Stomach (tissue), 19 donors: Measurements from ENCODE around the gene YBEY. TPM values are rescaled to one million over a fixed set of nuclear protein-coding genes. Genes with fewer than 3 reads are reported as not detected.
"Not testable (repeated sequence)": the region's sequence is repeated elsewhere in the genome, so short reads cannot be mapped to it uniquely, and the experiment has no call there.

ENCODE experiments used
- DNase-seq, 2 donors: peaks; one replicate each; pipeline versions ENCODE4 v3.0.0 to v3.0.0-alpha.2; 2013 to 2019
- H3K27ac ChIP-seq, 5 donors: fragments of 200-600 bp in 4 of 5; sonication (generic) in 4 of 5; one replicate each; pipeline ENCODE4 v1.5.1; 2013 to 2019; ENCODE audit warnings: mild to moderate bottlenecking in 1 of 5, moderate library complexity in 1 of 5
- H3K27me3 ChIP-seq, 3 donors: fragments of 200-600 bp; sonication (generic); one replicate each; pipeline ENCODE4 v1.5.1; 2017 to 2019; ENCODE audit warnings: mixed run types in 1 of 3
- H3K36me3 ChIP-seq, 4 donors: fragments of 200-600 bp; sonication (generic); 1 replicate in 3 of 4; 2 replicates in 1 of 4; pipeline ENCODE4 v1.5.1; 2016 to 2019
- H3K4me1 ChIP-seq, 4 donors: fragments of 200-600 bp; sonication (generic); one replicate each; pipeline ENCODE4 v1.5.1; 2016 to 2019
- H3K4me3 ChIP-seq, 4 donors: fragments of 200-600 bp; sonication (generic) in 3 of 4; one replicate each; pipeline ENCODE4 v1.5.1; 2016 to 2019; ENCODE audit warnings: mild to moderate bottlenecking in 1 of 4
- H3K9me3 ChIP-seq, 4 donors: fragments of 200-600 bp; sonication (generic); one replicate each; pipeline ENCODE4 v1.5.1; 2016 to 2019
- CTCF ChIP-seq, 7 experiments: fragments of 450-650 bp in 4 of 7; fragments of 200-600 bp in 3 of 7; sonication (generic) in 3 of 7; IDR thresholded peaks; one replicate each; pipeline ENCODE4 v1.5.1; 2016 to 2019; ENCODE audit warnings: antibody characterized with exemption in 7 of 7, control low read depth in 2 of 7, mild to moderate bottlenecking in 1 of 7
- EP300 ChIP-seq: sonication (generic); formaldehyde crosslinking; IDR thresholded peaks from one replicate; pipeline ENCODE4 v1.6.1; 2017; ENCODE audit warnings: antibody characterized with exemption
- POLR2A ChIP-seq, 4 donors: fragments of 450-650 bp; IDR thresholded peaks; one replicate each; pipeline ENCODE4 v1.6.1; 2016; ENCODE audit warnings: antibody characterized with exemption in 4 of 4, control low read depth in 2 of 4, mild to moderate bottlenecking in 1 of 4, moderate library complexity in 1 of 4
- POLR2AphosphoS5 ChIP-seq, 3 donors: sonication (generic); formaldehyde crosslinking; IDR thresholded peaks; one replicate each; pipeline ENCODE4 v1.6.1; 2016; ENCODE audit warnings: antibody characterized with exemption in 3 of 3
- WGBS, 5 donors: extraction: QIAGEN DNeasy Blood & Tissue Kit in 3 of 5; methylation state at CpG; one replicate each; pipeline versions ENCODE4 v1.1.5 to v1.1.7; 2013 to 2018; 5-methylcytosine and 5-hydroxymethylcytosine counted together
- intact Hi-C: fragments of 100-400 bp; cut with DNase I; formaldehyde crosslinking; loops from one replicate; pipeline ENCODE4 v1.15.1; 2023; ENCODE audit warnings: low total_unique reads
- long read RNA-seq, 10 donors: transcript quantifications; one replicate each; lab custom pipeline, GENCODE V29; 2026
- polyA plus RNA-seq, 3 donors: library from polyadenylated mRNA; stranded (reverse); fragments of 200-250 nt; gene quantifications; one replicate each; pipeline ENCODE4 v1.2.3, GENCODE V29; 2013
- total RNA-seq, 5 donors: library from RNA; depleted of rRNA; stranded (reverse); fragments of >200 nt; gene quantifications; one replicate each; pipeline versions ENCODE4 v1.1.0 to v1.2.3, GENCODE V29; 2014 to 2016
- donor health status: healthy with polysubstance abuse.
- donor health status: Bipolar disorder and iron deficiency.
- donor health status: healthy.

The YBEY gene
- total RNA-seq (10 to 100 TPM in 2 of 5 donors, 1 to 10 TPM in 3; 1.0 to 22.0 (median 5.3) TPM), polyA plus RNA-seq (10 to 100 TPM; 14.2 to 19.6 (median 16.4) TPM)
- long read RNA-seq, donor 1, transcript YBEY-206 (5 exons, 744 nt), result major isoform, 7 of 16 reads
- long read RNA-seq, donor 1, partial matches to known transcripts, result 6 of 16 reads
- long read RNA-seq, donor 1, other reads (novel, unspliced or antisense), result 0 of 16 reads
- long read RNA-seq, donor 2, transcript YBEY-206 (5 exons, 744 nt), result major isoform, 7 of 7 reads
- long read RNA-seq, donor 2, partial matches to known transcripts, result 0 of 7 reads
- long read RNA-seq, donor 2, other reads (novel, unspliced or antisense), result 0 of 7 reads
- long read RNA-seq, donor 3, partial matches to known transcripts, result 0 of 3 reads
- long read RNA-seq, donor 3, other reads (novel, unspliced or antisense), result 0 of 3 reads
- long read RNA-seq, donor 4, partial matches to known transcripts, result 0 of 2 reads
- long read RNA-seq, donor 4, other reads (novel, unspliced or antisense), result 0 of 2 reads
- long read RNA-seq, donor 5, transcript YBEY-206 (5 exons, 744 nt), result major isoform, 8 of 18 reads
- long read RNA-seq, donor 5, partial matches to known transcripts, result 6 of 18 reads
- long read RNA-seq, donor 5, other reads (novel, unspliced or antisense), result 0 of 18 reads
- long read RNA-seq, donor 6, transcript YBEY-206 (5 exons, 744 nt), result major isoform, 10 of 35 reads
- long read RNA-seq, donor 6, partial matches to known transcripts, result 17 of 35 reads
- long read RNA-seq, donor 6, other reads (novel, unspliced or antisense), result 5 of 35 reads
- long read RNA-seq, donor 7, transcript YBEY-206 (5 exons, 744 nt), result major isoform, 8 of 13 reads
- long read RNA-seq, donor 7, partial matches to known transcripts, result 5 of 13 reads
- long read RNA-seq, donor 7, other reads (novel, unspliced or antisense), result 0 of 13 reads
- long read RNA-seq, donor 8, partial matches to known transcripts, result 0 of 4 reads
- long read RNA-seq, donor 8, other reads (novel, unspliced or antisense), result 0 of 4 reads
- long read RNA-seq, donor 9, transcript YBEY-206 (5 exons, 744 nt), result major isoform, 7 of 8 reads
- long read RNA-seq, donor 9, partial matches to known transcripts, result 0 of 8 reads
- long read RNA-seq, donor 9, other reads (novel, unspliced or antisense), result 0 of 8 reads
- long read RNA-seq, donor 10, partial matches to known transcripts, result 0 of 1 reads
- long read RNA-seq, donor 10, other reads (novel, unspliced or antisense), result 0 of 1 reads

GRCh38 chr21:46285761-46286647, at the start of gene YBEY:
Gene YBEY, plus strand, starts transcription at chr21:46286342. Its CDS starts 572 bp downstream, at chr21:46286914.
- 0 to 1% (median 0%) methylated on average over 48 to 105 of the region's 105 CpGs for WGBS, 5 donors
- peaks cover 47 to 61% (median 55%) of the 10 kb centered on the region in 4 donors for H3K4me1 ChIP-seq

GRCh38 chr21:46237474-46237873, 48.7 kb upstream of the YBEY start:
- WGBS, 5 donors, result 92 to 99% (median 94%) methylated on average over 5 of the region's 5 CpGs
- intact Hi-C loops, result no loop called here
- TF ChIP-seq POLR2A (IDR thresholded peaks at IDR 0.05), result no peak
- TF ChIP-seq POLR2AphosphoS5 (IDR thresholded peaks at IDR 0.05), result no peak
- no peak for TF ChIP-seq EP300
- no peak for TF ChIP-seq CTCF (IDR thresholded peaks at IDR 0.05)
- Histone ChIP-seq H3K4me3 (no peak overlapping the region), H3K4me1 (no peaks in the 10 kb centered on the region), H3K36me3 (peaks cover 69 to 99% (median 86%) of the 10 kb centered on the region in 4 donors), H3K9me3 (no peaks in the 10 kb centered on the region), H3K27me3 (no peaks in the 10 kb centered on the region), H3K27ac (no peak overlapping the region)
- DNase-seq, result no peak

More at GRCh38 chr21:46285761-46286647, at the start of gene YBEY:
- peak; percentile 89 to 97 for DNase-seq
- TF ChIP-seq POLR2AphosphoS5 (IDR thresholded peaks at IDR 0.05) (peak; percentile 53 to 91 (median 90)), CTCF (IDR thresholded peaks at IDR 0.05) (peak in 5 of 7 experiments; percentile 10 to 29 (median 20)), EP300 (no peak), POLR2A (IDR thresholded peaks at IDR 0.05) (no peak)
- no peaks in the 10 kb centered on the region for H3K27me3 ChIP-seq
- H3K4me3 ChIP-seq, result peak within 1 kb of the TSS; percentile 72 to 99 (median 89)
- intact Hi-C loops, result no loop called here
- H3K27ac ChIP-seq, result peak within 1 kb of the TSS; percentile 94 to 99 (median 96)
- peaks cover 14 to 31% (median 22%) of the 10 kb centered on the region in 4 donors for H3K36me3 ChIP-seq
- H3K9me3 ChIP-seq, result no peaks in the 10 kb centered on the region

GRCh38 chr21:46239817-46240325, 46.3 kb upstream of the YBEY start:
- H3K9me3 ChIP-seq, result no peaks in the 10 kb centered on the region
- H3K4me1 ChIP-seq, result no peaks in the 10 kb centered on the region
- TF ChIP-seq EP300 (no peak), POLR2A (IDR thresholded peaks at IDR 0.05) (no peak), CTCF (IDR thresholded peaks at IDR 0.05) (no peak), POLR2AphosphoS5 (IDR thresholded peaks at IDR 0.05) (no peak)
- 85 to 93% (median 91%) methylated on average over 7 of the region's 7 CpGs for WGBS, 5 donors
- no peak overlapping the region for H3K4me3 ChIP-seq
- peaks cover 87 to 99% (median 89%) of the 10 kb centered on the region in 4 donors for H3K36me3 ChIP-seq
- H3K27ac ChIP-seq, result no peak overlapping the region
- no peak for DNase-seq
- H3K27me3 ChIP-seq, result no peaks in the 10 kb centered on the region
- intact Hi-C loops, result no loop called here

- H3K36me3 ChIP-seq, result peaks cover 85 to 99% (median 89%) of the 10 kb centered on the region in 4 donors
- 89 to 100% (median 96%) methylated on average over 1 of the region's 1 CpG for WGBS, 5 donors
These were observed 44.6 kb upstream of the YBEY start for GRCh38 chr21:46241577-46241976.

More at GRCh38 chr21:46241577-46241976, 44.6 kb upstream of the YBEY start:
- DNase-seq, H3K27ac ChIP-seq, H3K4me1 ChIP-seq, H3K4me3 ChIP-seq, H3K9me3 ChIP-seq, H3K27me3 ChIP-seq, intact Hi-C loops: not testable (repeated sequence)
